ENCODE measurements around the gene FASTKD3. TPM values are rescaled to one million over a fixed set of nuclear protein-coding genes. Genes with fewer than 3 reads are reported as not detected.

Gene FASTKD3
- total RNA-seq, 2 donors from 2014 or later, result 4.6 TPM

DNA sequence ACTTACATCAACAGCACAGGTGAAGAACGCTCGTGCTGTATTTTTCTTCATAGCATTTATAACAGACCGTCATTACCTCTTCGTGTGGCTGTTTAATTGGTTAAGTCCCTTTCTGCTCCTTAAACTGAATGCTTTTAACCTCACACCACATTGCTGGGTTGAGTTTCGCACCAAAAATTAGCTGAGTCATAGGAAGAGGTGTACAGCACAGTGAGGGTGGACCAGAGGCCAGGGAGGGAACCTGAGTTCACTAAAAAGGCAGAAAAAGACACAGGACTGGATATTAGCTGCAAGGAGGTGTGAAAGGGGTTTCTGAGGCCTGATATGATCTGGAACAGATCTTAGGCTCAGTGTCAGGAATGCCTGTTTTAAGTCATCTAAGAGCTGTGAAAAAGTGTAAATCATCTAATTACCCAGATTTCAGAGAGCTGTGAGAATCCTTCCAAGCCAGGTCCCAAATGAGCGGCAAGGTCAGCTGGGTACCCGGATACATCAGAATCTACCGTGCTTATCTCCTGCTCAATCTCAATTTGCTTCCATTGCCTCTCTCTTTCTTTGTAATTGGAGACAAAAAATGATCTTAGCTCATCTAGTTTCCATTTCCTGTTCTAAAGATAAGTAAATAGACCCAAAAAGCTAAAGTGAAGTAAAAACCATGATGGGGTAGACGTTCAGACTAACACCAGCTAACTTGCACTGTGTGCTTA is 10.8 kb downstream of the FASTKD3 start:
- H3K4me1 ChIP-seq, result no peaks in the 10 kb centered on the region
- H3K27me3 ChIP-seq, result no peaks in the 10 kb centered on the region
- H3K27ac ChIP-seq, result no peak overlapping the region
- peaks cover 20% of the 10 kb centered on the region for H3K36me3 ChIP-seq
- TF ChIP-seq, protein P1, sequence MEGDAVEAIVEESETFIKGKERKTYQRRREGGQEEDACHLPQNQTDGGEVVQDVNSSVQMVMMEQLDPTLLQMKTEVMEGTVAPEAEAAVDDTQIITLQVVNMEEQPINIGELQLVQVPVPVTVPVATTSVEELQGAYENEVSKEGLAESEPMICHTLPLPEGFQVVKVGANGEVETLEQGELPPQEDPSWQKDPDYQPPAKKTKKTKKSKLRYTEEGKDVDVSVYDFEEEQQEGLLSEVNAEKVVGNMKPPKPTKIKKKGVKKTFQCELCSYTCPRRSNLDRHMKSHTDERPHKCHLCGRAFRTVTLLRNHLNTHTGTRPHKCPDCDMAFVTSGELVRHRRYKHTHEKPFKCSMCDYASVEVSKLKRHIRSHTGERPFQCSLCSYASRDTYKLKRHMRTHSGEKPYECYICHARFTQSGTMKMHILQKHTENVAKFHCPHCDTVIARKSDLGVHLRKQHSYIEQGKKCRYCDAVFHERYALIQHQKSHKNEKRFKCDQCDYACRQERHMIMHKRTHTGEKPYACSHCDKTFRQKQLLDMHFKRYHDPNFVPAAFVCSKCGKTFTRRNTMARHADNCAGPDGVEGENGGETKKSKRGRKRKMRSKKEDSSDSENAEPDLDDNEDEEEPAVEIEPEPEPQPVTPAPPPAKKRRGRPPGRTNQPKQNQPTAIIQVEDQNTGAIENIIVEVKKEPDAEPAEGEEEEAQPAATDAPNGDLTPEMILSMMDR (IDR thresholded peaks at IDR 0.05), result no peak
- H3K9me3 ChIP-seq, result no peaks in the 10 kb centered on the region
- H3K4me3 ChIP-seq, result no peak overlapping the region
- no peak for DNase-seq (ENCODE audit: low spot score)

DNA sequence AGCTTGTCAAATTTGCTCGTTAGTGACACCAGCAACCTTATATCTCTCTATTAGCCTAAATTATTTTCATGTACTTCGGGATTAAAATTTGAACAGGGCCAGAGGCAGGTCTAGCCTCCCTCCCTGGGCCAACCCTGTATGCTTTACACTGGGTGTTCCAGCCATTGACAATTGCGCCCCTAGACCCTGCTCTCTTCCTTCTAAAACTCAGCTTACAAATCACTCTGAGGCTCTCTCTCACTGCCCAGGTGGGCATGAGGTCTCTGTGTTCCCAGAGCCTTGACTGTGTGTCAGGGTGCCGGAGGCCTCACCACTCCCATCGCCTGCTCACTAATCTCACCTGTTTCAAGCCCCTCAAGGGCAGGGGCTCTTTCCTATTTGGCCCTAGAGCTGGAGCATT is 11.5 kb downstream of the FASTKD3 start:
- no peak for DNase-seq (ENCODE audit: low spot score)
- Histone ChIP-seq H3K36me3 (peaks cover 20% of the 10 kb centered on the region), H3K9me3 (no peaks in the 10 kb centered on the region), H3K27ac (no peak overlapping the region), H3K4me1 (peaks cover 0 to under 1% of the 10 kb centered on the region in 2 donors), H3K4me3 (no peak overlapping the region), H3K27me3 (no peaks in the 10 kb centered on the region)
- TF ChIP-seq, protein P1 (IDR thresholded peaks at IDR 0.05), result no peak

DNA sequence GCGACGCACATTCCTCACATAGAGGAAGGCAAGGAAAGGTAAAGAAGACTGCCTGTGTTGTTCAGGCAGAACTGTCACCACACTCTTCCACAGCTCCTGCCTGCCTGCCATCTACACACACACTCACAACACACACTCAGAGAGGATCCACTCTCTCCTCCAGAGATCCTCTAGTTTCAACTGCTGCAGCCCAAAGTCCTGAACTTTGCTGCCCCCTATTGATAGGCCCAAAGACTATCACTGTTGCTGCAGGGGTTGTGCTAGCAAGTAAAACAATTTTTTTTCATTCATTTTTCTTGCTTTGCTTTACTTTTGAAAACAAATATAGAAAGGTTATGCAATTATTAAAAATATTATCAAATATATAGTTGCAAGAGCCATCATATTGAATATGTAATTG is 12.0 kb downstream of the FASTKD3 start:
- Histone ChIP-seq H3K9me3 (no peaks in the 10 kb centered on the region), H3K27me3 (no peaks in the 10 kb centered on the region), H3K4me3 (no peak overlapping the region), H3K36me3 (peaks cover 20% of the 10 kb centered on the region), H3K4me1 (peaks cover 0 to 2% of the 10 kb centered on the region in 2 donors), H3K27ac (no peak overlapping the region)
- TF ChIP-seq, protein P1 (IDR thresholded peaks at IDR 0.05), result peak; percentile 44 to 75
- no peak for DNase-seq (ENCODE audit: low spot score)

DNA sequence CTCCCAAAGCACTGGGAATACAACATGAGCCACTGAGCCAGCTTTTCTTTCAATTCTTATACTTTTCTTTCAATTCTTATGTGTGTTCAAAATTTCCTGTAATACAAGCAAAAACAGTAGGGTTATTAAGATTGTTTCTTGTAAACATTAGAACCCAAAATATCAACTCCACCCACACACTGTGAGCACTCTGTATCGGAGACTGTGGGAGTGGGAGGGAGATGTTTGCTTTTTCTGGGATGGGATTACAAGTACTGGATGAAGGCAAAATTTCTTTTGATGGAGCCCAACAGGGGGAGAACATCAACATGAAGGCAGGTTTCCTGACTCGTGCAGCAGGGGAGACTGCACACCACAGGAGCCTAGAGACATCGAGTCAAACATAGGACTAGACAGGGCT is 13.2 kb downstream of the FASTKD3 start:
- Histone ChIP-seq H3K36me3 (peaks cover 16% of the 10 kb centered on the region), H3K27ac (no peak overlapping the region)

DNA sequence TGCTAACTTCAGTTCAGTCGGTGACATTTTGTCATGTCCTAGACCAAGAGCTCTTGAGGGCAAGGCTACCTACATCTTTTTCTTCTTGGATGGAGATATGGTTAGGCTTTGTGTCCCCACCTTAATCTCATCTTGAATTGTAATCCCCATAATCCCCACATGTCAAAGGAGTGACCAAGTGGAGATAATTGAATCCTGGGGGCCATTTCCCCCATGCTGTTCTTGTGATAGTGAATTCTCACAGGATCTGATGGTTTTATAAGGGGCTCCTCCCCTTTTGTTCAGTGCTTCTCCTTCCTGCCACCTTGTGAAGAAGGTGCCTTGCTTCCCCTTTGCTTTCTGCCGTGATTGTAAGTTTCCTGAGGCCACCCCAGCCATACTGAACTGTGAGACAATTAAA is 15.8 kb downstream of the FASTKD3 start:
- Histone ChIP-seq H3K27me3 (peaks cover 4% of the 10 kb centered on the region in 2 donors), H3K4me3 (no peak overlapping the region), H3K9me3 (no peaks in the 10 kb centered on the region), H3K36me3 (no peaks in the 10 kb centered on the region), H3K27ac (no peak overlapping the region), H3K4me1 (peaks cover 0 to 23% of the 10 kb centered on the region in 2 donors)
- TF ChIP-seq, protein P1 (IDR thresholded peaks at IDR 0.05), result no peak
- no peak for DNase-seq (ENCODE audit: low spot score)

More for the DNA sequence above, 13.2 kb downstream of the FASTKD3 start:
- no peak for DNase-seq (ENCODE audit: low spot score)
- H3K27me3 ChIP-seq, result no peaks in the 10 kb centered on the region
- TF ChIP-seq, protein P1 (IDR thresholded peaks at IDR 0.05), result no peak
- H3K4me1 ChIP-seq, result peaks cover 0 to 9% of the 10 kb centered on the region in 2 donors
- H3K9me3 ChIP-seq, result no peaks in the 10 kb centered on the region
- H3K4me3 ChIP-seq, result no peak overlapping the region

DNA sequence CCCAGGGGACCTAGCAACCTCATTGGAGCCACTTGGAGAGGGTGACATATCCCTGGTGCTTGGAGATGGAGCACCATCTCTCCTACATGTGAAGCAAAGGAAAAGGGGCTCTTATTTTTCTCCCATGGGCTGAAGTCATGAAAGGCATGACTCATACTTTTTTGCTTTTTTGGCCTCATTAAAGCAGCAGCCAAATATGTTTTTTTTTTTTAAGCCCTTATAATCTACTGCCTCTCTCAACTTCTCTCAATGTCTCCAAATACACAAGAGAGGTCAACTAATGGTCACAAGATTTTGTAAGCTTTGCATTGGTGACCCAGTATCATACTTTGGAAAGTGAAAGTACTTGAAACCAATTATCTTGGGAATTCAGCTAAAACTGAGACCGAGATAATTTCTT is 16.3 kb downstream of the FASTKD3 start:
- Histone ChIP-seq H3K27ac (no peak overlapping the region), H3K27me3 (peaks cover 4% of the 10 kb centered on the region in 2 donors), H3K9me3 (no peaks in the 10 kb centered on the region), H3K4me3 (no peak overlapping the region), H3K36me3 (no peaks in the 10 kb centered on the region), H3K4me1 (peaks cover 0 to 23% of the 10 kb centered on the region in 2 donors)
- TF ChIP-seq, protein P1 (IDR thresholded peaks at IDR 0.05), result no peak
- DNase-seq (ENCODE audit: low spot score), result no peak
